Uterus (tissue), 2 donors: Measurements from ENCODE around the gene SLC2A10.

ENCODE experiments used
- CTCF ChIP-seq, 4 experiments: fragments of 200-600 bp in 2 of 4; fragments of 450-650 bp in 2 of 4; sonication (generic) in 2 of 4; IDR thresholded peaks; one replicate each; pipeline ENCODE4 v1.5.1; 2016 to 2019; ENCODE audit warnings: antibody characterized with exemption in 4 of 4, mild to moderate bottlenecking in 2 of 4, moderate library complexity in 1 of 4
- POLR2A ChIP-seq, 2 donors: fragments of 450-650 bp; IDR thresholded peaks; one replicate each; pipeline ENCODE4 v1.6.1; 2016; ENCODE audit warnings: antibody characterized with exemption in 2 of 2, mild to moderate bottlenecking in 1 of 2, moderate library complexity in 1 of 2

- TF ChIP-seq CTCF (IDR thresholded peaks at IDR 0.05) (no peak), POLR2A (IDR thresholded peaks at IDR 0.05) (no peak)
These were observed 2.7 kb downstream of the SLC2A10 start for GRCh38 chr20:46712056-46712636.
